Erythroblast (primary cell): ENCODE measurements around the gene TTC39B.

Experiments used
- DNase-seq, 2 experiments: peaks; one replicate each; lab custom pipeline; 2025; lab: John Stamatoyannopoulos, UW
- GATA1 ChIP-seq: IDR thresholded peaks from 2 replicates; pipeline ENCODE4 v1.6.1; 2011; ENCODE audit warnings: low read depth, mild to moderate bottlenecking, control low read depth, low read length, moderate library complexity
- POLR2A ChIP-seq: IDR thresholded peaks from 2 replicates; pipeline ENCODE4 v1.6.1; 2011; ENCODE audit warnings: mild to moderate bottlenecking, low read length

The TTC39B gene

GRCh38 chr9:15264918-15265317 is 42.1 kb downstream of the TTC39B start:
- DNase-seq: no peak
- TF ChIP-seq POLR2A: no peak
- no peak for TF ChIP-seq GATA1

GRCh38 chr9:15262581-15262980 is 44.4 kb downstream of the TTC39B start:
- no peak for TF ChIP-seq POLR2A
- TF ChIP-seq GATA1: no peak
- DNase-seq: no peak

- DNase-seq: no peak
- TF ChIP-seq GATA1: no peak
- TF ChIP-seq POLR2A: no peak
Measured at GRCh38 chr9:15256426-15256825, 50.6 kb downstream of the TTC39B start.

- no peak for TF ChIP-seq POLR2A
- TF ChIP-seq GATA1: no peak
- no peak for DNase-seq
Measured at GRCh38 chr9:15253786-15254185, 53.2 kb downstream of the TTC39B start.

- DNase-seq: no peak
- TF ChIP-seq GATA1 (no peak), POLR2A (no peak)
Measured at GRCh38 chr9:15253197-15253596, 53.8 kb downstream of the TTC39B start.

- TF ChIP-seq GATA1: no peak
- TF ChIP-seq POLR2A: no peak
- no peak for DNase-seq
Measured at GRCh38 chr9:15249981-15250380, 57.0 kb downstream of the TTC39B start.

- DNase-seq: no peak
- TF ChIP-seq POLR2A (no peak), GATA1 (no peak)
Measured at GRCh38 chr9:15249042-15249818, 57.8 kb downstream of the TTC39B start.

GRCh38 chr9:15248621-15249020 is 58.4 kb downstream of the TTC39B start:
- no peak for DNase-seq
- no peak for TF ChIP-seq POLR2A

- no peak for DNase-seq
- no peak for TF ChIP-seq GATA1
- no peak for TF ChIP-seq POLR2A
Measured at GRCh38 chr9:15248081-15248480, 58.9 kb downstream of the TTC39B start.

- no peak for TF ChIP-seq POLR2A
- TF ChIP-seq GATA1: no peak
- DNase-seq: no peak
Measured at GRCh38 chr9:15246708-15247107, 60.3 kb downstream of the TTC39B start.

GRCh38 chr9:15246243-15246642 is 60.8 kb downstream of the TTC39B start:
- no peak for DNase-seq
- no peak for TF ChIP-seq POLR2A
- no peak for TF ChIP-seq GATA1

GRCh38 chr9:15244001-15244441 is 63.0 kb downstream of the TTC39B start:
- no peak for DNase-seq
- TF ChIP-seq GATA1: no peak
- no peak for TF ChIP-seq POLR2A

GRCh38 chr9:15243081-15243480 is 63.9 kb downstream of the TTC39B start:
- TF ChIP-seq POLR2A: no peak
- no peak for DNase-seq

GRCh38 chr9:15240927-15241326 is 66.1 kb downstream of the TTC39B start:
- no peak for DNase-seq
- TF ChIP-seq GATA1 (no peak), POLR2A (no peak)

GRCh38 chr9:15239816-15240215 is 67.2 kb downstream of the TTC39B start:
- DNase-seq: no peak
- TF ChIP-seq GATA1 (no peak), POLR2A (no peak)
